ENCODE data around the gene RELL1. TPM values are rescaled to one million over a fixed set of nuclear protein-coding genes. Genes with fewer than 3 reads are reported as not detected.

Gene RELL1
- total RNA-seq, 1 experiment from 2014 or later, result 45.3 TPM

DNA sequence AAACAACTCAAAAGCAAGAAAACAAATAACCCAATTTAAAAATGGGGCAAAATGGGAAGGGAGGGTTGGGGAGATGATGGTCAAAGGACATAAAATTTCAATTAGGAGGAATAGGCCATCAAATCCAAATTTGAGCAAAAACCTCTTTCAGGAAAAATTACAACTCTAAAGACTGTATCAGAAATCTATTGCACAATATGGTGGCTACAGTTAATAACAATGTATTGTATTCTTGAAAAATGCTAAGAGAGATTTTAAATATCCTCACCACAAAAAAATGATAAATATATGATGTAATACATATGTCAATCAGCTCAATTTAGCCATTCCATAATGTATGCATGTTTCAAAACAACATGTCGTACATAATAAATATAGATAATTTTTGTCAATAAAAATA, 60.7 kb downstream of the RELL1 start:
- ChIA-PET CTCF (no interaction called here), POLR2A (no interaction called here)
- intact Hi-C loops (cut with micrococcal nuclease; ENCODE audit: unreplicated experiment), result no loop called here
- H3K36me3 ChIP-seq (ENCODE audit: control insufficient read depth, insufficient read depth, low read length), result no peaks in the 10 kb centered on the region; the same call in none of the 2 replicates
- BruUV-seq (replicated peaks), result no TSS peak
- DNase-seq, result no peak
- Mint-ChIP-seq H3K27me3 (ENCODE audit: insufficient read depth, unreplicated experiment) (no peaks in the 10 kb centered on the region), H3K9me3 (ENCODE audit: unreplicated experiment) (no peaks in the 10 kb centered on the region), H3K4me3 (ENCODE audit: unreplicated experiment) (no peak overlapping the region), H3K4me1 (ENCODE audit: low read depth, unreplicated experiment) (peaks cover 14% of the 10 kb centered on the region), H3K27ac (ENCODE audit: unreplicated experiment) (no peak overlapping the region), H3K36me3 (ENCODE audit: insufficient read depth, unreplicated experiment) (peaks cover 37% of the 10 kb centered on the region)
- peaks cover 4% of the 10 kb centered on the region for H3K4me1 ChIP-seq
- no peaks in the 10 kb centered on the region for H3K9me3 ChIP-seq
- no peak overlapping the region for H3K4me3 ChIP-seq (ENCODE audit: low read depth, low read length)
- TF ChIP-seq, protein P1, sequence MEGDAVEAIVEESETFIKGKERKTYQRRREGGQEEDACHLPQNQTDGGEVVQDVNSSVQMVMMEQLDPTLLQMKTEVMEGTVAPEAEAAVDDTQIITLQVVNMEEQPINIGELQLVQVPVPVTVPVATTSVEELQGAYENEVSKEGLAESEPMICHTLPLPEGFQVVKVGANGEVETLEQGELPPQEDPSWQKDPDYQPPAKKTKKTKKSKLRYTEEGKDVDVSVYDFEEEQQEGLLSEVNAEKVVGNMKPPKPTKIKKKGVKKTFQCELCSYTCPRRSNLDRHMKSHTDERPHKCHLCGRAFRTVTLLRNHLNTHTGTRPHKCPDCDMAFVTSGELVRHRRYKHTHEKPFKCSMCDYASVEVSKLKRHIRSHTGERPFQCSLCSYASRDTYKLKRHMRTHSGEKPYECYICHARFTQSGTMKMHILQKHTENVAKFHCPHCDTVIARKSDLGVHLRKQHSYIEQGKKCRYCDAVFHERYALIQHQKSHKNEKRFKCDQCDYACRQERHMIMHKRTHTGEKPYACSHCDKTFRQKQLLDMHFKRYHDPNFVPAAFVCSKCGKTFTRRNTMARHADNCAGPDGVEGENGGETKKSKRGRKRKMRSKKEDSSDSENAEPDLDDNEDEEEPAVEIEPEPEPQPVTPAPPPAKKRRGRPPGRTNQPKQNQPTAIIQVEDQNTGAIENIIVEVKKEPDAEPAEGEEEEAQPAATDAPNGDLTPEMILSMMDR (IDR thresholded peaks at IDR 0.05; ENCODE audit: insufficient read depth in 1 of 2, low read depth in 1 of 2, low read length in 1 of 2, severe bottlenecking in 1 of 2, unreplicated experiment in 1 of 2), result no peak
- no peaks in the 10 kb centered on the region for H3K27me3 ChIP-seq (replicated peaks; ENCODE audit: control insufficient read depth, insufficient read depth, low read length)

DNA sequence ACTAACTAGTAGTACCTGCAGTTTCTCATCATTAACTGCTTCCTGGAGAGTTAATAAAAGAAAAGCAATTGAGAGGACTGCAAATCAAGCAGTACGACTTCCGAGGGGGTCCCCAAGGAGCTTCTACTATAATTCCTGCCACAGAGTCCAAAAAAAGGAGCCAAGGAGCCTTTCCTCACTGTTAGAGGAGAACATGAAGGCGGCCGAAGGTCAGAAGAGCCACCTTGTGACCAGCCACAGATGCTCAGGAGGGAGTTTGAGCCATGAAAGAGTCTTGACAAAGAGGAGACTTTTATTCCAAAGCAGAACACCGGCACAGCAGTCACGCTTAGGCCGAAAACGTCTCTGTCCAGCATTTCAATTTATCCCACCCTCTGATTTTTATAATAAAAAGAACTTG, 62.2 kb downstream of the RELL1 start:
- CTCF ChIA-PET, result no interaction called here
- POLR2A ChIA-PET, result no interaction called here
- no peaks in the 10 kb centered on the region for H3K27me3 ChIP-seq (replicated peaks; ENCODE audit: control insufficient read depth, insufficient read depth, low read length)
- no peaks in the 10 kb centered on the region for H3K9me3 ChIP-seq
- H3K4me1 ChIP-seq, result peaks cover 4% of the 10 kb centered on the region
- intact Hi-C loops (cut with micrococcal nuclease; ENCODE audit: unreplicated experiment), result no loop called here
- Mint-ChIP-seq H3K9me3 (ENCODE audit: unreplicated experiment) (no peaks in the 10 kb centered on the region), H3K27me3 (ENCODE audit: insufficient read depth, unreplicated experiment) (no peaks in the 10 kb centered on the region), H3K36me3 (ENCODE audit: insufficient read depth, unreplicated experiment) (peaks cover 28% of the 10 kb centered on the region), H3K4me1 (ENCODE audit: low read depth, unreplicated experiment) (peaks cover 7% of the 10 kb centered on the region), H3K4me3 (ENCODE audit: unreplicated experiment) (no peak overlapping the region), H3K27ac (ENCODE audit: unreplicated experiment) (no peak overlapping the region)
- H3K4me3 ChIP-seq (ENCODE audit: low read depth, low read length), result no peak overlapping the region
- H3K36me3 ChIP-seq (ENCODE audit: control insufficient read depth, insufficient read depth, low read length), result no peaks in the 10 kb centered on the region; the same call in none of the 2 replicates
- BruUV-seq (replicated peaks), result no TSS peak
- TF ChIP-seq, protein P1 (IDR thresholded peaks at IDR 0.05; ENCODE audit: insufficient read depth in 1 of 2, low read depth in 1 of 2, low read length in 1 of 2, severe bottlenecking in 1 of 2, unreplicated experiment in 1 of 2), result no peak
- no peak for DNase-seq

GRCh38 chr4:37623125-37623524, 63.1 kb downstream of the RELL1 start:
- Histone ChIP-seq H3K36me3 (ENCODE audit: control insufficient read depth, insufficient read depth, low read length) (no peaks in the 10 kb centered on the region; the same call in none of the 2 replicates), H3K27me3 (replicated peaks; ENCODE audit: control insufficient read depth, insufficient read depth, low read length) (no peaks in the 10 kb centered on the region), H3K4me1 (peaks cover 4% of the 10 kb centered on the region), H3K4me3 (ENCODE audit: low read depth, low read length) (no peak overlapping the region), H3K9me3 (no peaks in the 10 kb centered on the region)
- ChIA-PET CTCF (no interaction called here), POLR2A (no interaction called here)
- BruUV-seq (replicated peaks), result no TSS peak
- TF ChIP-seq, protein P1 (IDR thresholded peaks at IDR 0.05; ENCODE audit: insufficient read depth in 1 of 2, low read depth in 1 of 2, low read length in 1 of 2, severe bottlenecking in 1 of 2, unreplicated experiment in 1 of 2), result no peak
- no peaks in the 10 kb centered on the region for H3K27me3 Mint-ChIP-seq (ENCODE audit: insufficient read depth, unreplicated experiment)
- H3K36me3 Mint-ChIP-seq (ENCODE audit: insufficient read depth, unreplicated experiment), result peaks cover 24% of the 10 kb centered on the region
- H3K4me1 Mint-ChIP-seq (ENCODE audit: low read depth, unreplicated experiment), result peaks cover 5% of the 10 kb centered on the region
- no peak overlapping the region for H3K27ac Mint-ChIP-seq (ENCODE audit: unreplicated experiment)
- intact Hi-C loops (cut with micrococcal nuclease; ENCODE audit: unreplicated experiment), result no loop called here
- DNase-seq, result no peak
- no peaks in the 10 kb centered on the region for H3K9me3 Mint-ChIP-seq (ENCODE audit: unreplicated experiment)
- no peak overlapping the region for H3K4me3 Mint-ChIP-seq (ENCODE audit: unreplicated experiment)

All from Caco-2 (cell line).